H9 (cell line): Measurements from ENCODE around the gene TRAPPC2L. TPM values are rescaled to one million over a fixed set of nuclear protein-coding genes. Genes with fewer than 3 reads are reported as not detected.

Experiments used
- DNase-seq: peaks from one replicate; pipeline ENCODE4 v3.0.0-alpha.2; 2017
- H2AFZ ChIP-seq: one replicate; pipeline ENCODE4 v1.6.1; 2013; ENCODE audit warnings: mild to moderate bottlenecking, low read length, control low read depth, moderate library complexity
- H2AK5ac ChIP-seq: 2 replicates; pipeline ENCODE4 v1.6.1; 2013; ENCODE audit warnings: low read length, control low read depth, mixed read lengths; ENCODE audit not compliant: insufficient read length
- H2BK120ac ChIP-seq: one replicate; pipeline ENCODE4 v1.6.1; 2013; ENCODE audit warnings: low read depth, mild to moderate bottlenecking, low read length, control low read depth, inconsistent platforms; ENCODE audit not compliant: poor library complexity, severe bottlenecking
- H2BK12ac ChIP-seq: 2 replicates; pipeline ENCODE4 v1.6.1; 2013; ENCODE audit warnings: low read length, control low read depth, mixed read lengths, low read depth; ENCODE audit not compliant: insufficient read length
- H2BK15ac ChIP-seq: 2 replicates; pipeline ENCODE4 v1.6.1; 2013; ENCODE audit warnings: low read depth, low read length, control low read depth
- H2BK20ac ChIP-seq: one replicate; pipeline ENCODE4 v1.6.1; 2013; ENCODE audit warnings: low read depth, mild to moderate bottlenecking, low read length, control low read depth, inconsistent platforms; ENCODE audit not compliant: poor library complexity, severe bottlenecking
- H2BK5ac ChIP-seq: 2 replicates; pipeline ENCODE4 v1.6.1; 2013; ENCODE audit warnings: low read length, control low read depth, mixed read lengths; ENCODE audit not compliant: insufficient read length
- H3K14ac ChIP-seq: 2 replicates; pipeline ENCODE4 v1.6.1; 2013; ENCODE audit warnings: low read length, control low read depth; ENCODE audit not compliant: insufficient read depth
- H3K18ac ChIP-seq: 2 replicates; pipeline ENCODE4 v1.6.1; 2013; ENCODE audit warnings: low read depth, mild to moderate bottlenecking, mixed read lengths, low read length, control low read depth; ENCODE audit not compliant: insufficient read length
- H3K23ac ChIP-seq: 2 replicates; pipeline ENCODE4 v1.6.1; 2013; ENCODE audit warnings: low read length, control low read depth, mixed read lengths, low read depth; ENCODE audit not compliant: insufficient read length
- H3K23me2 ChIP-seq: 2 replicates; pipeline ENCODE4 v1.6.1; 2013; ENCODE audit warnings: low read depth, mild to moderate bottlenecking, mixed read lengths, low read length, control low read depth; ENCODE audit not compliant: insufficient read length, poor library complexity, severe bottlenecking
- H3K27ac ChIP-seq: 2 replicates; pipeline ENCODE4 v1.5.1; 2013; ENCODE audit warnings: low read length, control low read depth, mixed read lengths, low read depth; ENCODE audit not compliant: insufficient read length
- H3K27me3 ChIP-seq: 2 replicates; pipeline ENCODE4 v1.6.1; 2013; ENCODE audit warnings: low read length, control low read depth, inconsistent platforms; ENCODE audit not compliant: insufficient read depth
- H3K4ac ChIP-seq: 2 replicates; pipeline ENCODE4 v1.6.1; 2013; ENCODE audit warnings: low read depth, mild to moderate bottlenecking, control low read depth, inconsistent platforms, low read length, moderate library complexity
- H3K4me1 ChIP-seq: 2 replicates; pipeline ENCODE4 v1.6.1; 2013; ENCODE audit warnings: low read length, control low read depth, inconsistent platforms; ENCODE audit not compliant: insufficient read depth
- H3K4me2 ChIP-seq: 2 replicates; pipeline ENCODE4 v1.6.1; 2013; ENCODE audit warnings: low read length, control low read depth, mixed read lengths; ENCODE audit not compliant: insufficient read length, insufficient read depth
- H3K56ac ChIP-seq: 2 replicates; pipeline ENCODE4 v1.6.1; 2013; ENCODE audit warnings: low read depth, mild to moderate bottlenecking, mixed read lengths, low read length, control low read depth; ENCODE audit not compliant: insufficient read length
- H3K79me1 ChIP-seq: 2 replicates; pipeline ENCODE4 v1.6.1; 2013; ENCODE audit warnings: low read depth, mild to moderate bottlenecking, moderate library complexity, low read length, control low read depth, inconsistent platforms; ENCODE audit not compliant: insufficient read depth, poor library complexity, severe bottlenecking
- H3K79me2 ChIP-seq: 2 replicates; pipeline ENCODE4 v1.6.1; 2013; ENCODE audit warnings: low read length, control low read depth, inconsistent platforms; ENCODE audit not compliant: insufficient read depth
- H3K9ac ChIP-seq: 2 replicates; pipeline ENCODE4 v1.6.1; 2013; ENCODE audit warnings: low read length, control low read depth, mixed read lengths; ENCODE audit not compliant: insufficient read length; ENCODE audit errors: extremely low read depth
- H3K9me3 ChIP-seq: one replicate; pipeline ENCODE4 v1.6.1; 2013; ENCODE audit warnings: low read depth, low read length, inconsistent platforms; ENCODE audit not compliant: control insufficient read depth
- H3T11ph ChIP-seq: one replicate; pipeline ENCODE4 v1.6.1; 2013; ENCODE audit warnings: mild to moderate bottlenecking, low read length, control low read depth, inconsistent platforms
- H4K20me1 ChIP-seq: one replicate; pipeline ENCODE4 v1.6.1; 2013; ENCODE audit not compliant: control insufficient read depth, insufficient read length, insufficient read depth
- H4K5ac ChIP-seq: 2 replicates; pipeline ENCODE4 v1.6.1; 2013; ENCODE audit warnings: low read depth, mild to moderate bottlenecking, mixed read lengths, low read length, control low read depth; ENCODE audit not compliant: insufficient read length
- H4K8ac ChIP-seq: replicated peaks from 2 replicates; pipeline ENCODE4 v1.6.1; 2013; ENCODE audit warnings: low read length, control low read depth, mixed read lengths, low read depth; ENCODE audit not compliant: insufficient read length
- H4K91ac ChIP-seq: 2 replicates; pipeline ENCODE4 v1.6.1; 2013; ENCODE audit warnings: low read depth, mild to moderate bottlenecking, moderate library complexity, mixed read lengths, low read length, control low read depth; ENCODE audit not compliant: insufficient read length
- H3K27ac Mint-ChIP-seq, 3 experiments: 2 replicates in 2 of 3; 3 replicates in 1 of 3; pipeline ENCODE4 v1.8.0; 2020 to 2021; ENCODE audit warnings: mixed read lengths in 3 of 3, mild to moderate bottlenecking in 1 of 3, moderate library complexity in 1 of 3
- H3K27me3 Mint-ChIP-seq: 2 replicates; pipeline ENCODE4 v1.8.0; 2021; ENCODE audit warnings: low read depth, mild to moderate bottlenecking, moderate library complexity, mixed read lengths
- H3K36me3 Mint-ChIP-seq, 3 experiments: 2 replicates in 2 of 3; 3 replicates in 1 of 3; pipeline ENCODE4 v1.8.0; 2020 to 2021; ENCODE audit warnings: low read depth in 3 of 3, mixed read lengths in 3 of 3; ENCODE audit not compliant: insufficient read depth in 1 of 3
- H3K4me1 Mint-ChIP-seq, 2 experiments: 2 replicates each; pipeline ENCODE4 v1.8.0; 2020; ENCODE audit warnings: mixed read lengths in 2 of 2
- H3K4me3 Mint-ChIP-seq, 2 experiments: 2 replicates in 1 of 2; 3 replicates in 1 of 2; pipeline ENCODE4 v1.8.0; 2020 to 2021; ENCODE audit warnings: mild to moderate bottlenecking in 2 of 2, mixed read lengths in 2 of 2, moderate library complexity in 1 of 2
- H3K9me3 Mint-ChIP-seq, 2 experiments: 2 replicates in 1 of 2; 3 replicates in 1 of 2; pipeline ENCODE4 v1.8.0; 2020; ENCODE audit warnings: mild to moderate bottlenecking in 2 of 2, mixed read lengths in 2 of 2, moderate library complexity in 1 of 2
- CTCF ChIP-seq: fragments of 200-600 bp; sonication (generic); conservative IDR thresholded peaks from 3 replicates; pipeline ENCODE4 v1.8.0; 2021; ENCODE audit warnings: antibody characterized with exemption, mild to moderate bottlenecking
- WGBS: extraction: QIAGEN DNeasy Blood & Tissue Kit; methylation state at CpG from one replicate; pipeline ENCODE4 v1.1.7; 2013; ENCODE audit warnings: missing lambda C conversion rate, low lambda C conversion rate, mixed read lengths; ENCODE audit not compliant: insufficient read length; ENCODE audit errors: extremely low coverage; 5-methylcytosine and 5-hydroxymethylcytosine counted together
- total RNA-seq: library from RNA; stranded (reverse); gene quantifications from 2 replicates; pipeline ENCODE4 v1.2.1, GENCODE V29; 2021

Gene TRAPPC2L
- total RNA-seq, 1 experiment from 2014 or later: 90.3 TPM

GRCh38 chr16:88894681-88895300 is 37.9 kb downstream of the TRAPPC2L start:
- Histone ChIP-seq H3K79me2 (no peaks in the 10 kb centered on the region), H4K8ac (no peak overlapping the region), H3K18ac (no peak overlapping the region), H3K4ac (no peak overlapping the region), H2AK5ac (no peak overlapping the region), H2BK20ac (no peak overlapping the region), H3K56ac (no peak overlapping the region), H3K4me2 (no peak overlapping the region), H2AFZ (no peak overlapping the region), H4K91ac (no peak overlapping the region), H3K4me1 (no peaks in the 10 kb centered on the region), H3K9ac (no peak overlapping the region), H3K79me1 (no peaks in the 10 kb centered on the region), H2BK12ac (no peak overlapping the region), H3K27ac (no peak overlapping the region), H3K23ac (no peak overlapping the region), H4K20me1 (no peaks in the 10 kb centered on the region), H2BK5ac (no peak overlapping the region), H3K23me2 (no peaks in the 10 kb centered on the region), H3K14ac (no peak overlapping the region), H2BK120ac (no peak overlapping the region), H3K9me3 (no peaks in the 10 kb centered on the region), H4K5ac (no peak overlapping the region), H3K27me3 (no peaks in the 10 kb centered on the region), H3T11ph (no peak overlapping the region), H2BK15ac (no peak overlapping the region)
- no peak for DNase-seq
- Mint-ChIP-seq H3K9me3 (peaks cover 0 to 4% of the 10 kb centered on the region in 2 experiments; a peak in 4 of 5 replicates), H3K4me1 (no peaks in the 10 kb centered on the region), H3K4me3 (no peak overlapping the region), H3K27me3 (peaks cover 2% of the 10 kb centered on the region), H3K27ac (no peak overlapping the region), H3K36me3 (no peaks in the 10 kb centered on the region)
- no CpG with 5 or more reads among the region's 21 CpGs for WGBS
- TF ChIP-seq CTCF: no peak
